Large intestine (tissue), 12 donors: Measurements from ENCODE around the gene ZNF735. TPM values are rescaled to one million over a fixed set of nuclear protein-coding genes. Genes with fewer than 3 reads are reported as not detected.
"Not testable (repeated sequence)": the region's sequence is repeated elsewhere in the genome, so short reads cannot be mapped to it uniquely, and the experiment has no call there.

ENCODE experiments used
- DNase-seq, 2 donors: peaks; one replicate each; pipeline versions ENCODE4 v3.0.0 to v3.0.0-alpha.2; 2013
- H3K27ac ChIP-seq: one replicate; pipeline ENCODE4 v1.5.1; 2013; ENCODE audit warnings: low read length
- H3K27me3 ChIP-seq: 2 replicates; pipeline ENCODE4 v1.6.1; 2013; ENCODE audit warnings: low read length; ENCODE audit not compliant: control insufficient read depth, insufficient read depth
- H3K36me3 ChIP-seq: 2 replicates; pipeline ENCODE4 v1.6.1; 2013; ENCODE audit warnings: low read length; ENCODE audit not compliant: control insufficient read depth, insufficient read depth
- H3K4me1 ChIP-seq: one replicate; pipeline ENCODE4 v1.6.1; 2013; ENCODE audit warnings: low read length; ENCODE audit not compliant: control insufficient read depth, insufficient read depth
- H3K4me3 ChIP-seq: one replicate; pipeline ENCODE4 v1.5.1; 2013; ENCODE audit warnings: low read length
- H3K9me3 ChIP-seq: one replicate; pipeline ENCODE4 v1.6.1; 2013; ENCODE audit warnings: mild to moderate bottlenecking, low read depth, low read length, moderate library complexity; ENCODE audit not compliant: control insufficient read depth
- WGBS: methylation state at CpG from one replicate; pipeline ENCODE4 v1.1.5; 2013; ENCODE audit warnings: low lambda C conversion rate; ENCODE audit not compliant: insufficient coverage; 5-methylcytosine and 5-hydroxymethylcytosine counted together
- long read RNA-seq, 11 donors: transcript quantifications; one replicate each; lab custom pipeline, GENCODE V29; 2026
- polyA plus RNA-seq: library from polyadenylated mRNA; unstranded; fragments of 120-200 nt; gene quantifications from one replicate; pipeline ENCODE4 v1.2.1, GENCODE V29; 2013

ZNF735 gene
- polyA plus RNA-seq, result not detected
- long read RNA-seq, donor 1, result 0 reads
- long read RNA-seq, donor 2, result 0 reads
- long read RNA-seq, donor 3, result 0 reads
- long read RNA-seq, donor 4, result 0 reads
- long read RNA-seq, donor 5, result 0 reads
- long read RNA-seq, donor 6, result 0 reads
- long read RNA-seq, donor 7, result 0 reads
- long read RNA-seq, donor 8, result 0 reads
- long read RNA-seq, donor 9, result 0 reads
- long read RNA-seq, donor 10, result 0 reads
- long read RNA-seq, donor 11, result 0 reads

- DNase-seq, result no peak
- no peaks in the 10 kb centered on the region for H3K27me3 ChIP-seq
- WGBS, result no CpG with 5 or more reads among the region's 13 CpGs
- no peaks in the 10 kb centered on the region for H3K36me3 ChIP-seq
- H3K4me3 ChIP-seq, result no peak within 1 kb of the TSS
- H3K9me3 ChIP-seq, result peaks cover 13% of the 10 kb centered on the region
- no peak within 1 kb of the TSS for H3K27ac ChIP-seq
- H3K4me1 ChIP-seq, result no peaks in the 10 kb centered on the region
These were observed at the start of gene ZNF735 for GRCh38 chr7:64206903-64207302. ZNF735 (plus strand) TSS chr7:64207203; CDS start chr7:64207203, 0 bp downstream.

GRCh38 chr7:64170974-64171373 is 36.0 kb upstream of the ZNF735 start:
- not testable (repeated sequence) for H3K9me3 ChIP-seq, H3K4me1 ChIP-seq
- no CpG with 5 or more reads among the region's 2 CpGs for WGBS

GRCh38 chr7:64174328-64174727 is 32.7 kb upstream of the ZNF735 start:
- Histone ChIP-seq H3K27me3 (no peaks in the 10 kb centered on the region), H3K4me3 (no peak overlapping the region)

More at GRCh38 chr7:64170974-64171373, 36.0 kb upstream of the ZNF735 start:
- H3K36me3 ChIP-seq, H3K27me3 ChIP-seq, H3K27ac ChIP-seq, DNase-seq, H3K4me3 ChIP-seq: not testable (repeated sequence)

GRCh38 chr7:64174941-64175340 is 32.1 kb upstream of the ZNF735 start:
- DNase-seq, result no peak

More at GRCh38 chr7:64174328-64174727, 32.7 kb upstream of the ZNF735 start:
- WGBS, result no CpG with 5 or more reads among the region's 5 CpGs
- H3K27ac ChIP-seq, result no peak overlapping the region
- H3K9me3 ChIP-seq, result peaks cover 8% of the 10 kb centered on the region
- no peak for DNase-seq
- no peaks in the 10 kb centered on the region for H3K4me1 ChIP-seq
- H3K36me3 ChIP-seq, result no peaks in the 10 kb centered on the region

GRCh38 chr7:64180989-64181388 is 26.0 kb upstream of the ZNF735 start:
- no peak for DNase-seq
- WGBS, result no CpG with 5 or more reads among the region's 4 CpGs
- Histone ChIP-seq H3K27ac (no peak overlapping the region), H3K9me3 (peaks cover 35% of the 10 kb centered on the region), H3K4me3 (no peak overlapping the region), H3K27me3 (no peaks in the 10 kb centered on the region), H3K4me1 (no peaks in the 10 kb centered on the region), H3K36me3 (no peaks in the 10 kb centered on the region)

More at GRCh38 chr7:64174941-64175340, 32.1 kb upstream of the ZNF735 start:
- H3K27me3 ChIP-seq, result no peaks in the 10 kb centered on the region
- no peak overlapping the region for H3K4me3 ChIP-seq
- H3K4me1 ChIP-seq, result no peaks in the 10 kb centered on the region
- no peak overlapping the region for H3K27ac ChIP-seq
- peaks cover 9% of the 10 kb centered on the region for H3K9me3 ChIP-seq
- no CpG with 5 or more reads among the region's 7 CpGs for WGBS
- no peaks in the 10 kb centered on the region for H3K36me3 ChIP-seq

- H3K9me3 ChIP-seq, result peaks cover 35% of the 10 kb centered on the region
- H3K27me3 ChIP-seq, result no peaks in the 10 kb centered on the region
- WGBS, result no CpG with 5 or more reads among the region's 46 CpGs
- no peak overlapping the region for H3K27ac ChIP-seq
- H3K4me1 ChIP-seq, result no peaks in the 10 kb centered on the region
- no peak for DNase-seq
- H3K4me3 ChIP-seq, result no peak overlapping the region
- H3K36me3 ChIP-seq, result no peaks in the 10 kb centered on the region
These were observed 25.4 kb upstream of the ZNF735 start for GRCh38 chr7:64181586-64181985.

- H3K4me3 ChIP-seq, result no peak overlapping the region
- H3K27ac ChIP-seq, result no peak overlapping the region
- DNase-seq, result no peak
- H3K36me3 ChIP-seq, result no peaks in the 10 kb centered on the region
- no peaks in the 10 kb centered on the region for H3K4me1 ChIP-seq
- H3K27me3 ChIP-seq, result no peaks in the 10 kb centered on the region
- WGBS, result no CpG with 5 or more reads among the region's 66 CpGs
- H3K9me3 ChIP-seq, result peaks cover 35% of the 10 kb centered on the region
These were observed 24.8 kb upstream of the ZNF735 start for GRCh38 chr7:64182036-64182790.

- Histone ChIP-seq H3K9me3 (peaks cover 41% of the 10 kb centered on the region), H3K27ac (no peak overlapping the region), H3K36me3 (no peaks in the 10 kb centered on the region), H3K4me1 (no peaks in the 10 kb centered on the region), H3K27me3 (no peaks in the 10 kb centered on the region), H3K4me3 (no peak overlapping the region)
- no CpG with 5 or more reads among the region's 31 CpGs for WGBS
- no peak for DNase-seq
These were observed 23.8 kb upstream of the ZNF735 start for GRCh38 chr7:64183126-64183742.

GRCh38 chr7:64183827-64184372 is 23.1 kb upstream of the ZNF735 start:
- H3K4me3 ChIP-seq, result no peak overlapping the region
- no peaks in the 10 kb centered on the region for H3K27me3 ChIP-seq
- DNase-seq, result no peak
- no peaks in the 10 kb centered on the region for H3K36me3 ChIP-seq
- no peak overlapping the region for H3K27ac ChIP-seq
- no peaks in the 10 kb centered on the region for H3K4me1 ChIP-seq
- peaks cover 41% of the 10 kb centered on the region for H3K9me3 ChIP-seq
- WGBS, result no CpG with 5 or more reads among the region's 13 CpGs

GRCh38 chr7:64184376-64184775 is 22.6 kb upstream of the ZNF735 start:
- no CpG with 5 or more reads among the region's 12 CpGs for WGBS
- Histone ChIP-seq H3K27ac (no peak overlapping the region), H3K4me1 (no peaks in the 10 kb centered on the region), H3K27me3 (no peaks in the 10 kb centered on the region), H3K36me3 (no peaks in the 10 kb centered on the region), H3K9me3 (peaks cover 41% of the 10 kb centered on the region), H3K4me3 (no peak overlapping the region)
- DNase-seq, result no peak
